ENCODE results near the gene SLC16A7. TPM values are rescaled to one million over a fixed set of nuclear protein-coding genes. Genes with fewer than 3 reads are reported as not detected.

SLC16A7 gene, protein sequence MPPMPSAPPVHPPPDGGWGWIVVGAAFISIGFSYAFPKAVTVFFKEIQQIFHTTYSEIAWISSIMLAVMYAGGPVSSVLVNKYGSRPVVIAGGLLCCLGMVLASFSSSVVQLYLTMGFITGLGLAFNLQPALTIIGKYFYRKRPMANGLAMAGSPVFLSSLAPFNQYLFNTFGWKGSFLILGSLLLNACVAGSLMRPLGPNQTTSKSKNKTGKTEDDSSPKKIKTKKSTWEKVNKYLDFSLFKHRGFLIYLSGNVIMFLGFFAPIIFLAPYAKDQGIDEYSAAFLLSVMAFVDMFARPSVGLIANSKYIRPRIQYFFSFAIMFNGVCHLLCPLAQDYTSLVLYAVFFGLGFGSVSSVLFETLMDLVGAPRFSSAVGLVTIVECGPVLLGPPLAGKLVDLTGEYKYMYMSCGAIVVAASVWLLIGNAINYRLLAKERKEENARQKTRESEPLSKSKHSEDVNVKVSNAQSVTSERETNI
- 10 to 100 TPM; 14.9 to 22.2 (median 15.7) TPM for total RNA-seq

- peaks cover 5 to 8% of the 10 kb centered on the region in 2 donors for H3K4me1 ChIP-seq
- H3K27ac ChIP-seq: peak within 1 kb of the TSS; percentile 88 to 94 (median 91)
- 0 to 1% methylated on average over 23 to 37 of the region's 61 CpGs for WGBS, 2 donors
- H3K4me3 ChIP-seq (replicated peaks in 1 of 3): peak within 1 kb of the TSS; percentile 61 to 67 (median 66)
- intact Hi-C loops (cut with DNase I): no loop called here
- DNase-seq: peak; percentile 84
- no peaks in the 10 kb centered on the region for H3K27me3 ChIP-seq
- no peaks in the 10 kb centered on the region for H3K9me3 ChIP-seq
- TF ChIP-seq POLR2A (IDR thresholded peaks at IDR 0.05) (peak in 1 of 2 donors; percentile 39), CTCF (IDR thresholded peaks at IDR 0.05) (no peak)
- H3K36me3 ChIP-seq: no peaks in the 10 kb centered on the region
Observed at GRCh38 chr12:59595883-59596540, at the start of gene SLC16A7. Gene SLC16A7 (plus strand): TSS chr12:59596029. CDS start chr12:59704802, 108,773 bp downstream.

- no peak overlapping the region for H3K27ac ChIP-seq
- TF ChIP-seq CTCF (IDR thresholded peaks at IDR 0.05) (no peak), POLR2A (IDR thresholded peaks at IDR 0.05) (no peak)
- WGBS, 2 donors: 36 to 59% methylated on average over 2 to 3 of the region's 3 CpGs
- no peak for DNase-seq
- H3K36me3 ChIP-seq: no peaks in the 10 kb centered on the region
- no peak overlapping the region for H3K4me3 ChIP-seq (replicated peaks in 1 of 3)
- H3K9me3 ChIP-seq: no peaks in the 10 kb centered on the region
- intact Hi-C loops (cut with DNase I): no loop called here
- no peaks in the 10 kb centered on the region for H3K4me1 ChIP-seq
- H3K27me3 ChIP-seq: no peaks in the 10 kb centered on the region
Observed at GRCh38 chr12:59548930-59549329, 46.9 kb upstream of the SLC16A7 start.

GRCh38 chr12:59559696-59560095 lies 36.1 kb upstream of the SLC16A7 start:
- intact Hi-C loops (cut with DNase I): no loop called here
- H3K27ac ChIP-seq: no peak overlapping the region
- WGBS, 2 donors: 80 to 81% methylated on average over 2 of the region's 2 CpGs
- no peaks in the 10 kb centered on the region for H3K4me1 ChIP-seq
- no peak overlapping the region for H3K4me3 ChIP-seq (replicated peaks in 1 of 3)
- no peak for DNase-seq
- H3K9me3 ChIP-seq: no peaks in the 10 kb centered on the region
- no peak for TF ChIP-seq POLR2A (IDR thresholded peaks at IDR 0.05)
- TF ChIP-seq CTCF (IDR thresholded peaks at IDR 0.05): no peak
- no peaks in the 10 kb centered on the region for H3K27me3 ChIP-seq
- H3K36me3 ChIP-seq: no peaks in the 10 kb centered on the region

DNA sequence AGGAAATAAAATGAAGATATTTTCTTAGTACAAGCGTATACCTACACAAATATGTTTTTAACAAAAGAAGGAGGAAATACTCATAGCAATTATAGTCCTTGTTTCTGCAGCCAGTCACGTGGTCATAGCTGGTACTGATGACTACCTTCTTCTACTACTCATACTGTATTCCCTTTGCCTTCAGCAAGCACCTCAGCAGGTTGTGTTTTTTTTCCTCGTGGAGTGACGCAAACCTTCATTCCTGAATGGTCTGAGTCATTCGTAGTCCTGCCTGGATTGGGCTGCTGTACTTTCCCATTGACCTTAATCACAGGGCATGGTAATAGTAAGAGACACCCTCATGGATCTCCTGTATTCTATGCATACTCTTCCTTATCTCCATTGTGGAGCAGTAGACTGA lies 25.7 kb upstream of the SLC16A7 start:
- Histone ChIP-seq H3K27ac (no peak overlapping the region), H3K4me1 (no peaks in the 10 kb centered on the region), H3K27me3 (no peaks in the 10 kb centered on the region), H3K4me3 (replicated peaks in 1 of 3) (no peak overlapping the region), H3K9me3 (no peaks in the 10 kb centered on the region), H3K36me3 (no peaks in the 10 kb centered on the region)
- intact Hi-C loops (cut with DNase I): no loop called here
- DNase-seq: no peak
- 86% methylated on average over 5 of the region's 5 CpGs for WGBS, 2 donors
- TF ChIP-seq POLR2A (IDR thresholded peaks at IDR 0.05) (no peak), CTCF (IDR thresholded peaks at IDR 0.05) (no peak)

DNA sequence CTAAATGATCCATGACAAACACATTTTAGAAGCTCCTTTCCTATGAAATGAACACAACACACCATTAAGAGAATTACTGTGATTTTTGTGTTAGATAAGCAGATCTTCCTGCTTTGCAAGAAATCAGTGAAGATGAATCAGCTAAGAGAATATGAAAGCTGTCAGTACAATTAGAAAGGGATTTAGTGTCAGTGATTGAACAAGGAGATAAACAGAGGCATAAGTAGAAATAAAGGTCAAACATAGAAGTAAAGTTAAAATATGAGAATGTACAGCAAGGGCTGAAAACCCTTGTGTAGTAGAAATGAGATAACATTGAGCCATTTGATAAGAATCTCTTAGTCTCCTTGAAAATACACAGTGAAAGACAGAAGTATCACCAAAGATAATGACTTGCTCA lies 21.4 kb upstream of the SLC16A7 start:
- TF ChIP-seq POLR2A (IDR thresholded peaks at IDR 0.05): no peak
- no peak for TF ChIP-seq CTCF (IDR thresholded peaks at IDR 0.05)
- no peaks in the 10 kb centered on the region for H3K4me1 ChIP-seq
- H3K4me3 ChIP-seq (replicated peaks in 1 of 3): no peak overlapping the region
- no peak for DNase-seq
- H3K36me3 ChIP-seq: no peaks in the 10 kb centered on the region
- no peaks in the 10 kb centered on the region for H3K27me3 ChIP-seq
- intact Hi-C loops (cut with DNase I): no loop called here
- no peaks in the 10 kb centered on the region for H3K9me3 ChIP-seq
- H3K27ac ChIP-seq: no peak overlapping the region

Data from thyroid gland (tissue), 4 donors.